ENCODE results near the gene OGFR. TPM values are rescaled to one million over a fixed set of nuclear protein-coding genes. Genes with fewer than 3 reads are reported as not detected.

OGFR gene
- total and polyA plus RNA-seq, 9 donors, result 28.6 to 52.9 (median 43.0) TPM

DNA sequence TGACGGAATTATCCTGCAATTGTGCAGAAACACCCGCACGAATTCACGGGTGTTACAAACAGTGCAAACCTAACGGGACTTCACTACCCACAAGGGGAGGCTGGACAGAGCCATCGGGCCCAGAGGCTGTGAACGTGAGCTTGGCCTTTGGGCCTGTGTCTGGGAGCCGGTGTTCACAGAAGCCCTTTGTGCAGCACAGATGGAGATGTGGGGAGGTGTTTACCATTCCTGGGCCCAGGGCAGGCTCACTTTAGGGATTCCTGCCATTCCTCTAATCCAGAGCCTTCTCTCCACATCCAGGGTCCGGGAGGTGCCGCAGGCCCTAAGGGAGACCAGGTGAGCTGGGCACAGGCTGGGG lies 27.2 kb downstream of the OGFR start:
- H3K36me3 ChIP-seq, result no peaks in the 10 kb centered on the region
- no peaks in the 10 kb centered on the region for H3K9me3 ChIP-seq
- WGBS, 3 donors, result 25 to 45% (median 36%) methylated on average over 10 of the region's 10 CpGs
- H3K4me1 ChIP-seq (ENCODE audit: insufficient read depth), result peaks cover 7% of the 10 kb centered on the region
- TF ChIP-seq EP300 (IDR thresholded peaks at IDR 0.05), result no peak
- TF ChIP-seq, protein P1, sequence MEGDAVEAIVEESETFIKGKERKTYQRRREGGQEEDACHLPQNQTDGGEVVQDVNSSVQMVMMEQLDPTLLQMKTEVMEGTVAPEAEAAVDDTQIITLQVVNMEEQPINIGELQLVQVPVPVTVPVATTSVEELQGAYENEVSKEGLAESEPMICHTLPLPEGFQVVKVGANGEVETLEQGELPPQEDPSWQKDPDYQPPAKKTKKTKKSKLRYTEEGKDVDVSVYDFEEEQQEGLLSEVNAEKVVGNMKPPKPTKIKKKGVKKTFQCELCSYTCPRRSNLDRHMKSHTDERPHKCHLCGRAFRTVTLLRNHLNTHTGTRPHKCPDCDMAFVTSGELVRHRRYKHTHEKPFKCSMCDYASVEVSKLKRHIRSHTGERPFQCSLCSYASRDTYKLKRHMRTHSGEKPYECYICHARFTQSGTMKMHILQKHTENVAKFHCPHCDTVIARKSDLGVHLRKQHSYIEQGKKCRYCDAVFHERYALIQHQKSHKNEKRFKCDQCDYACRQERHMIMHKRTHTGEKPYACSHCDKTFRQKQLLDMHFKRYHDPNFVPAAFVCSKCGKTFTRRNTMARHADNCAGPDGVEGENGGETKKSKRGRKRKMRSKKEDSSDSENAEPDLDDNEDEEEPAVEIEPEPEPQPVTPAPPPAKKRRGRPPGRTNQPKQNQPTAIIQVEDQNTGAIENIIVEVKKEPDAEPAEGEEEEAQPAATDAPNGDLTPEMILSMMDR (IDR thresholded peaks at IDR 0.05), result no peak
- TF ChIP-seq POLR2A (IDR thresholded peaks at IDR 0.05), result no peak
- DNase-seq, result no peak
- intact Hi-C loops (cut with DNase I), result no loop called here
- no peaks in the 10 kb centered on the region for H3K27me3 ChIP-seq
- H3K27ac ChIP-seq, result no peak overlapping the region
- H3K4me3 ChIP-seq, result no peak overlapping the region

- Histone ChIP-seq H3K27me3 (no peaks in the 10 kb centered on the region), H3K4me3 (no peak overlapping the region), H3K27ac (no peak overlapping the region), H3K36me3 (no peaks in the 10 kb centered on the region), H3K9me3 (no peaks in the 10 kb centered on the region), H3K4me1 (ENCODE audit: insufficient read depth) (peaks cover 7% of the 10 kb centered on the region)
- 12 to 16% (median 13%) methylated on average over 22 of the region's 22 CpGs for WGBS, 3 donors
- peak in 4 of 5 donors; percentile 48 to 69 (median 62) for DNase-seq
- TF ChIP-seq EP300 (IDR thresholded peaks at IDR 0.05) (no peak), POLR2A (IDR thresholded peaks at IDR 0.05) (no peak)
- TF ChIP-seq, protein P1 (IDR thresholded peaks at IDR 0.05), result peak in 1 of 3 donors; percentile 6
- intact Hi-C loops (cut with DNase I), result no loop called here
Observed at GRCh38 chr20:62832212-62832922, 27.7 kb downstream of the OGFR start.

GRCh38 chr20:62832951-62833391 lies 28.3 kb downstream of the OGFR start:
- intact Hi-C loops (cut with DNase I), result no loop called here
- 42 to 62% (median 44%) methylated on average over 14 of the region's 14 CpGs for WGBS, 3 donors
- H3K27me3 ChIP-seq, result no peaks in the 10 kb centered on the region
- H3K27ac ChIP-seq, result no peak overlapping the region
- TF ChIP-seq POLR2A (IDR thresholded peaks at IDR 0.05) (no peak), EP300 (IDR thresholded peaks at IDR 0.05) (no peak)
- TF ChIP-seq, protein P1 (IDR thresholded peaks at IDR 0.05), result no peak
- peak in 2 of 5 donors; percentile 24 for DNase-seq
- peaks cover 7% of the 10 kb centered on the region for H3K4me1 ChIP-seq (ENCODE audit: insufficient read depth)
- no peak overlapping the region for H3K4me3 ChIP-seq
- H3K9me3 ChIP-seq, result no peaks in the 10 kb centered on the region
- no peaks in the 10 kb centered on the region for H3K36me3 ChIP-seq

- Histone ChIP-seq H3K4me1 (ENCODE audit: insufficient read depth) (peaks cover 7% of the 10 kb centered on the region), H3K27me3 (no peaks in the 10 kb centered on the region), H3K9me3 (no peaks in the 10 kb centered on the region), H3K4me3 (no peak overlapping the region), H3K27ac (no peak overlapping the region), H3K36me3 (no peaks in the 10 kb centered on the region)
- intact Hi-C loops (cut with DNase I), result no loop called here
- TF ChIP-seq POLR2A (IDR thresholded peaks at IDR 0.05), result no peak
- TF ChIP-seq, protein P1 (IDR thresholded peaks at IDR 0.05), result no peak
- no peak for TF ChIP-seq EP300 (IDR thresholded peaks at IDR 0.05)
- 88 to 91% (median 90%) methylated on average over 24 of the region's 24 CpGs for WGBS, 3 donors
- peak in 1 of 5 donors; percentile 15 for DNase-seq
Observed at GRCh38 chr20:62834967-62835730, 30.5 kb downstream of the OGFR start.
